BJ (cell line): ENCODE measurements around the gene TMEM82. TPM values are rescaled to one million over a fixed set of nuclear protein-coding genes. Genes with fewer than 3 reads are reported as not detected.

Experiments
- CTCF ChIA-PET: fragments of 350-600 bp; formaldehyde crosslinking; extraction: SDS; loops from one replicate; lab custom pipeline; 2021; ENCODE audit warnings: antibody characterized with exemption, inconsistent platforms; lab: Yijun Ruan, JAX
- POLR2A ChIA-PET: fragments of 300-600 bp; sonication (Branson Sonifier 250); formaldehyde crosslinking; extraction: SDS; loops from one replicate; lab custom pipeline; 2021; ENCODE audit warnings: antibody characterized with exemption; lab: Charles Lee
- DNase-seq: peaks from one replicate; pipeline ENCODE4 v3.0.0-alpha.2; 2011; ENCODE audit warnings: low read depth
- H3K27me3 ChIP-seq: 2 replicates; pipeline ENCODE4 v1.6.0; 2011; ENCODE audit warnings: low read length; ENCODE audit not compliant: control insufficient read depth, insufficient read depth
- H3K36me3 ChIP-seq: 2 replicates; pipeline ENCODE4 v1.5.1; 2011; ENCODE audit warnings: low read length; ENCODE audit not compliant: control insufficient read depth, insufficient read depth
- H3K4me3 ChIP-seq: 2 replicates; pipeline ENCODE4 v1.5.1; 2011; ENCODE audit warnings: low read depth, mild to moderate bottlenecking, control low read depth, low read length
- CTCF ChIP-seq: IDR thresholded peaks from 2 replicates; pipeline ENCODE4 v1.5.1; 2011; ENCODE audit warnings: low read depth, mild to moderate bottlenecking, control low read depth, inconsistent platforms, low read length, moderate library complexity; ENCODE audit not compliant: insufficient read depth
- polyA plus RNA-seq: library from polyadenylated mRNA; depleted of rRNA; stranded (reverse); fragments of >200 nt; gene quantifications from 2 replicates; pipeline ENCODE4 v1.2.3, GENCODE V29; 2011

The TMEM82 gene
- polyA plus RNA-seq, 1 experiment = not detected

- ChIA-PET POLR2A (no interaction called here), CTCF (interaction anchor here (1.0 kb wide), 1 partner anchor 9 kb away, joined by 3 read pairs; no protein-coding TSS in a partner anchor)
- DNase-seq = no peak
- Histone ChIP-seq H3K4me3 (no peak overlapping the region), H3K27me3 (no peaks in the 10 kb centered on the region), H3K36me3 (peaks cover 5% of the 10 kb centered on the region)
- TF ChIP-seq CTCF = no peak
Observed at GRCh38 chr1:15705184-15705566, 37.1 kb upstream of the TMEM82 start.

DNA sequence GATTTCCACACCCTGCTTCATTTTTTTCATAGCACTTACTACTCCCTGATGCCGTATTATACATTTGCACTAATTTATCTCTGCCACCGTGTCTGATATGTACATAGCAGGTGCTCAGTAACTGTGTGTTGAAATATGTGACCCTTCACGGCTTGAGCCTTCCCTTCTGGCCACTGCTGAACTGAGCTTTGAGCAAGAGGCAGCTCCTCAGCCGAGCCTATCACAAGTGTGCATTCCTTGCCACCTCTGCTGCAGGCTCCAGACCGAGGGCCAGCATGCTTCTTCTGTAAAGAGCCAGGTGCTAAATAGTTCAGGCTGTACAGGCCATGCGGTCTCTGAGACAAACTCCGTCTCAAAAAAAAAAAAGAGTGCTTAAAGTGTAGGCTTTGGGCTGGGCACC is 35.5 kb upstream of the TMEM82 start:
- DNase-seq = no peak
- no peak for TF ChIP-seq CTCF

DNA sequence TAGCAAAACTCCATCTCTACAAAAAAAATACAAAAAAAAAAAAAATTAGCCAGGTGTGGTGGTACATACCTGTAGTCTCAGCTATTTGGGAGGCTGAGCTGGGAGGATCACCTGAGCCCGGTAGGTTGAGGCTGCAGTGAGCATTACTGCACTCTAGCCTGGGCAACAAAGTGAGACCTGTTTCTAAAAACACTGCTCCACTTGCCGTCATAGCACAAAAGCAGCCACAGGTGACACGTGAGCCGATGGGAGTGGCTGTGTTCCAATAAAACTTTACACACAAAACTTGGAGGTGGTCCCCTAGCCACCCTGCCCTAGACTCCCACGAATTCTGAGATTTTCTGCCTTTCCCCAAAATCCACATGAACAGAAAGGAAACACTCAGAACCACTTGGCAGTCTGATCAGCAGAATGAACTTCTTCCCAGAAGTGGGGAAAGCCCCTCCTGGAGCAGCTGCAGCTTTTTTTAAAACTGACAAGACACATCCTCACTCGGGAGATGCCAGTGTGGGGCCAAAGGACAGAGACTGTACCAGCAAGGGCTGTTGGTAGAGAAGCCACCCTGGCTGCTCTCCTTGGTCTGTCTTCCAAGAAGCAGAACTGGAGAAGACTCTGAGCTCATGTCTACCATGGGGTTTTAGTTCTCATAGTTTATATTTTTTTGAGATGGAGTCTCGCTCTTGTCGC is 34.9 kb upstream of the TMEM82 start:
- no peaks in the 10 kb centered on the region for H3K27me3 ChIP-seq
- DNase-seq = no peak
- ChIA-PET POLR2A (no interaction called here), CTCF (interaction anchor here (0.6 to 0.8 kb wide), 2 partner anchors 26 to 70 kb away, joined by 3 read pairs; no protein-coding TSS in a partner anchor)
- no peak for TF ChIP-seq CTCF
- no peak overlapping the region for H3K4me3 ChIP-seq
- peaks cover 4% of the 10 kb centered on the region for H3K36me3 ChIP-seq

More for the DNA sequence above, 35.5 kb upstream of the TMEM82 start:
- Histone ChIP-seq H3K4me3 (no peak overlapping the region), H3K36me3 (peaks cover 5% of the 10 kb centered on the region), H3K27me3 (no peaks in the 10 kb centered on the region)
- ChIA-PET CTCF (no interaction called here), POLR2A (no interaction called here)

DNA sequence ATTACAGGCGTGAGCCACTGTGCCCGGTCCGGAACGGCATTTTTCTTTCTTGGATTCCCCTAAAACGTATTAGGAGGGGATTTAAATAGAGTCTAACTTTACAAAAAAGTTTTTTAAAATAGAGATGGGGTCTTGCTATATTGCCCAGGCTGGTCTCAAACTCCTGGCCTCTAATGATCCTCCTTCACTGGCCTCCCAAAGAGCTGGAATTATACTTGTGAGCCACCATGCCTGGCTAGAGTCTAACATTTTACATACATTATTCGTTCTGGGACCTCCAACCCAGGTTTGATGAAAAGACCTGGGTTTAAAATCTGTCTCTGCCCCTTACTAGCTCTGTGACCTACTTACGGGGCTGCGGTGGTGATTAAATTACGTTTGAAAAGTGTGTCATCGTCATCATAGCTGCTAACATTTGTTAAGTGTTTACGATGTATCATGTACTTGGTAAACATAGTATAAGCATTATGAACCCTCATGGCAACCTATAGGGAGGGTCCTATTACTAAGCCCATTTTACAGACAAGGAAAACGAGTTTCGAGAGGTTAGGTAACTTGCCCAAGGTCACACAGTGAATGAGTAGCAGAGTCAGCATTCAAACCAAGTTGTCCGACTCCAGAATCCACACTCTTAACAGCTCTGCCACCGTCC is 33.7 kb upstream of the TMEM82 start:
- Histone ChIP-seq H3K4me3 (no peak overlapping the region), H3K36me3 (peaks cover 4% of the 10 kb centered on the region), H3K27me3 (no peaks in the 10 kb centered on the region)
- no peak for DNase-seq
- ChIA-PET CTCF (interaction anchor here (0.5 to 1.4 kb wide), 2 partner anchors 83 to 127 kb away, joined by 4 read pairs; no protein-coding TSS in a partner anchor), POLR2A (no interaction called here)
- no peak for TF ChIP-seq CTCF

DNA sequence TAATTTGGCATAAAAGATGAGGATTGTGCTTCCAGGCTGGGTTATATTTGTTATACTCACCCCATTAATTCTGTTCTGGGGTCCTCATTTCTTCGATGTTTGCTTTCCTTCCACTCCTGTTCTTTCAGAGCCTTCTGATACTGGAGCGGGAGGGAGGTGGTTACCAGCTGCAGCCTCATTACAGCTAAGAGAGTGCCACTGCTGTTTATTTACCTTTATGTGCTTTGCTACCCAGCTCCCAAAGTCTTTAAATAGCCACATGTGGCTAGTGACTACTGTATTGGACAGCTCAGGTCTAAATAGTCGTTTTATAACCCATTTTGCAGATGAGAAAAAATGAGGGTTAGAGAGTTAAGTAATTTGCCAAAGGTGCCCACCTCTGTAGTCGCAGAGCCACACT is 33.1 kb upstream of the TMEM82 start:
- POLR2A ChIA-PET = no interaction called here
- Histone ChIP-seq H3K36me3 (peaks cover 4% of the 10 kb centered on the region), H3K27me3 (no peaks in the 10 kb centered on the region), H3K4me3 (no peak overlapping the region)
- CTCF ChIA-PET = interaction anchor here (0.5 to 1.4 kb wide), 2 partner anchors 83 to 127 kb away, joined by 4 read pairs; no protein-coding TSS in a partner anchor
- no peak for TF ChIP-seq CTCF
- no peak for DNase-seq
